ENCODE measurements around the gene DPP6. TPM values are rescaled to one million over a fixed set of nuclear protein-coding genes. Genes with fewer than 3 reads are reported as not detected.

The DPP6 gene
- total RNA-seq, 2 experiments from 2014 or later: not detected

GRCh38 chr7:154504918-154505317, 452.7 kb downstream of the DPP6 start:
- ATAC-seq (ENCODE audit: poor library complexity) (no peak), DNase-seq (no peak)
- Mint-ChIP-seq H3K4me3 (no peak overlapping the region), H3K27me3 (no peaks in the 10 kb centered on the region), H3K36me3 (ENCODE audit: low read depth) (no peaks in the 10 kb centered on the region), H3K4me1 (ENCODE audit: low read depth) (no peaks in the 10 kb centered on the region), H3K27ac (no peak overlapping the region), H3K9me3 (no peaks in the 10 kb centered on the region)
- no peak for TF ChIP-seq CTCF (IDR thresholded peaks at IDR 0.05)
- peaks cover 0 to 6% of the 10 kb centered on the region in 2 experiments for H3K9me3 ChIP-seq (ENCODE audit: control insufficient read depth in 1 of 2, insufficient read depth in 1 of 2, low read length in 2 of 2)
- CTCF ChIA-PET: no interaction called here
- H3K4me3 ChIP-seq (ENCODE audit: low read length): no peak overlapping the region
- H3K4me1 ChIP-seq (ENCODE audit: insufficient read depth, low read length): no peaks in the 10 kb centered on the region
- H3K27ac ChIP-seq (ENCODE audit: low read depth in 1 of 2, low read length in 2 of 2): no peak overlapping the region
- H3K27me3 ChIP-seq (ENCODE audit: control insufficient read depth in 1 of 2, insufficient read depth in 2 of 2, low read length in 2 of 2): no peaks in the 10 kb centered on the region
- intact Hi-C loops (cut with DNase I, micrococcal nuclease): no loop called here
- no peaks in the 10 kb centered on the region for H3K36me3 ChIP-seq (ENCODE audit: insufficient read depth, low read length)
- POLR2A ChIA-PET: no interaction called here

GRCh38 chr7:154505362-154505761, 453.2 kb downstream of the DPP6 start:
- Mint-ChIP-seq H3K4me1 (ENCODE audit: low read depth) (no peaks in the 10 kb centered on the region), H3K27me3 (no peaks in the 10 kb centered on the region), H3K36me3 (ENCODE audit: low read depth) (no peaks in the 10 kb centered on the region), H3K4me3 (no peak overlapping the region), H3K9me3 (peaks cover 2% of the 10 kb centered on the region), H3K27ac (no peak overlapping the region)
- H3K36me3 ChIP-seq (ENCODE audit: insufficient read depth, low read length): no peaks in the 10 kb centered on the region
- intact Hi-C loops (cut with DNase I, micrococcal nuclease): no loop called here
- H3K9me3 ChIP-seq (ENCODE audit: control insufficient read depth in 1 of 2, insufficient read depth in 1 of 2, low read length in 2 of 2): peaks cover 0 to 6% of the 10 kb centered on the region in 2 experiments
- no peak overlapping the region for H3K4me3 ChIP-seq (ENCODE audit: low read length)
- ChIA-PET CTCF (no interaction called here), POLR2A (no interaction called here)
- H3K27me3 ChIP-seq (ENCODE audit: control insufficient read depth in 1 of 2, insufficient read depth in 2 of 2, low read length in 2 of 2): no peaks in the 10 kb centered on the region
- ATAC-seq (ENCODE audit: poor library complexity) (no peak), DNase-seq (no peak)
- no peak overlapping the region for H3K27ac ChIP-seq (ENCODE audit: low read depth in 1 of 2, low read length in 2 of 2)
- no peak for TF ChIP-seq CTCF (IDR thresholded peaks at IDR 0.05)
- no peaks in the 10 kb centered on the region for H3K4me1 ChIP-seq (ENCODE audit: insufficient read depth, low read length)

GRCh38 chr7:154509192-154509591, 457.0 kb downstream of the DPP6 start:
- no peaks in the 10 kb centered on the region for H3K4me1 Mint-ChIP-seq (ENCODE audit: low read depth)
- no peaks in the 10 kb centered on the region for H3K27me3 Mint-ChIP-seq
- Histone ChIP-seq H3K27me3 (ENCODE audit: control insufficient read depth in 1 of 2, insufficient read depth in 2 of 2, low read length in 2 of 2) (no peaks in the 10 kb centered on the region), H3K4me3 (ENCODE audit: low read length) (no peak overlapping the region), H3K27ac (ENCODE audit: low read depth in 1 of 2, low read length in 2 of 2) (no peak overlapping the region), H3K36me3 (ENCODE audit: insufficient read depth, low read length) (no peaks in the 10 kb centered on the region), H3K9me3 (ENCODE audit: control insufficient read depth in 1 of 2, insufficient read depth in 1 of 2, low read length in 2 of 2) (no peaks in the 10 kb centered on the region), H3K4me1 (ENCODE audit: insufficient read depth, low read length) (no peaks in the 10 kb centered on the region)
- H3K36me3 Mint-ChIP-seq (ENCODE audit: low read depth): no peaks in the 10 kb centered on the region
- H3K4me3 Mint-ChIP-seq: no peak overlapping the region
- peaks cover 2% of the 10 kb centered on the region for H3K9me3 Mint-ChIP-seq
- DNase-seq (no peak), ATAC-seq (ENCODE audit: poor library complexity) (no peak)
- intact Hi-C loops (cut with DNase I, micrococcal nuclease): no loop called here
- TF ChIP-seq CTCF (IDR thresholded peaks at IDR 0.05): no peak
- POLR2A ChIA-PET: no interaction called here
- CTCF ChIA-PET: no interaction called here
- H3K27ac Mint-ChIP-seq: no peak overlapping the region

All from CD4-positive, alpha-beta T cell (primary cell).